Dendritic cell treated with granulocyte-macrophage colony-stimulating factor and Interleukin-4, amounts not matched to agents 40 ng/mL and 50 ng/mL, for 4 days (primary cell): ENCODE results near the gene PPARG.

Experiments
- H3K27ac Mint-ChIP-seq: one replicate; pipeline ENCODE4 v1.8.0; 2022; ENCODE audit warnings: mild to moderate bottlenecking, mixed read lengths
- H3K27me3 Mint-ChIP-seq: one replicate; pipeline ENCODE4 v1.8.0; 2022; ENCODE audit warnings: mild to moderate bottlenecking, mixed read lengths
- H3K36me3 Mint-ChIP-seq: one replicate; pipeline ENCODE4 v1.8.0; 2022; ENCODE audit warnings: low read depth, mixed read lengths
- H3K4me1 Mint-ChIP-seq: one replicate; pipeline ENCODE4 v1.8.0; 2022; ENCODE audit warnings: low read depth, mixed read lengths
- H3K4me3 Mint-ChIP-seq: one replicate; pipeline ENCODE4 v1.8.0; 2022; ENCODE audit warnings: mild to moderate bottlenecking, moderate library complexity, mixed read lengths
- H3K9me3 Mint-ChIP-seq: one replicate; pipeline ENCODE4 v1.8.0; 2022; ENCODE audit warnings: mixed read lengths
- intact Hi-C: fragments of 100-400 bp; cut with micrococcal nuclease; formaldehyde crosslinking; loops from one replicate; pipeline ENCODE4 v1.15.0; 2022

PPARG gene

GRCh38 chr3:12420393-12420792 lies 131.5 kb downstream of the PPARG start:
- intact Hi-C loops, result no loop called here
- Mint-ChIP-seq H3K36me3 (peaks cover 47% of the 10 kb centered on the region), H3K27me3 (no peaks in the 10 kb centered on the region), H3K4me1 (peaks cover 10% of the 10 kb centered on the region), H3K9me3 (no peaks in the 10 kb centered on the region), H3K4me3 (no peak overlapping the region), H3K27ac (no peak overlapping the region)

GRCh38 chr3:12421132-12421531 lies 132.3 kb downstream of the PPARG start:
- peaks cover 16% of the 10 kb centered on the region for H3K4me1 Mint-ChIP-seq
- no peak overlapping the region for H3K27ac Mint-ChIP-seq
- intact Hi-C loops, result no loop called here
- H3K27me3 Mint-ChIP-seq, result no peaks in the 10 kb centered on the region
- H3K36me3 Mint-ChIP-seq, result peaks cover 54% of the 10 kb centered on the region
- no peaks in the 10 kb centered on the region for H3K9me3 Mint-ChIP-seq
- no peak overlapping the region for H3K4me3 Mint-ChIP-seq

- Mint-ChIP-seq H3K27me3 (no peaks in the 10 kb centered on the region), H3K4me1 (peaks cover 25% of the 10 kb centered on the region), H3K4me3 (no peak overlapping the region), H3K9me3 (no peaks in the 10 kb centered on the region), H3K36me3 (peaks cover 59% of the 10 kb centered on the region), H3K27ac (no peak overlapping the region)
- intact Hi-C loops, result no loop called here
Observed at GRCh38 chr3:12423131-12423530, 134.3 kb downstream of the PPARG start.

- intact Hi-C loops, result no loop called here
- no peak overlapping the region for H3K27ac Mint-ChIP-seq
- H3K36me3 Mint-ChIP-seq, result peaks cover 68% of the 10 kb centered on the region
- H3K4me3 Mint-ChIP-seq, result no peak overlapping the region
- H3K4me1 Mint-ChIP-seq, result peaks cover 25% of the 10 kb centered on the region
- no peaks in the 10 kb centered on the region for H3K9me3 Mint-ChIP-seq
- H3K27me3 Mint-ChIP-seq, result no peaks in the 10 kb centered on the region
Observed at GRCh38 chr3:12423918-12424630, 135.2 kb downstream of the PPARG start.

GRCh38 chr3:12424635-12425319 lies 135.9 kb downstream of the PPARG start:
- H3K4me3 Mint-ChIP-seq, result no peak overlapping the region

GRCh38 chr3:12425850-12426579 lies 137.1 kb downstream of the PPARG start:
- H3K27me3 Mint-ChIP-seq, result no peaks in the 10 kb centered on the region
- peaks cover 73% of the 10 kb centered on the region for H3K36me3 Mint-ChIP-seq
- intact Hi-C loops, result no loop called here
- no peak overlapping the region for H3K4me3 Mint-ChIP-seq
- peak overlapping the region; percentile 40 for H3K27ac Mint-ChIP-seq
- no peaks in the 10 kb centered on the region for H3K9me3 Mint-ChIP-seq
- peaks cover 25% of the 10 kb centered on the region for H3K4me1 Mint-ChIP-seq

More at GRCh38 chr3:12424635-12425319, 135.9 kb downstream of the PPARG start:
- no peak overlapping the region for H3K27ac Mint-ChIP-seq
- no peaks in the 10 kb centered on the region for H3K9me3 Mint-ChIP-seq
- intact Hi-C loops, result no loop called here
- H3K36me3 Mint-ChIP-seq, result peaks cover 75% of the 10 kb centered on the region
- H3K4me1 Mint-ChIP-seq, result peaks cover 25% of the 10 kb centered on the region
- H3K27me3 Mint-ChIP-seq, result no peaks in the 10 kb centered on the region

GRCh38 chr3:12427551-12427950 lies 138.7 kb downstream of the PPARG start:
- Mint-ChIP-seq H3K27ac (no peak overlapping the region), H3K36me3 (peaks cover 61% of the 10 kb centered on the region), H3K4me1 (peaks cover 25% of the 10 kb centered on the region), H3K4me3 (no peak overlapping the region), H3K27me3 (no peaks in the 10 kb centered on the region), H3K9me3 (no peaks in the 10 kb centered on the region)
- intact Hi-C loops, result no loop called here

GRCh38 chr3:12428126-12428525 lies 139.3 kb downstream of the PPARG start:
- no peak overlapping the region for H3K27ac Mint-ChIP-seq
- intact Hi-C loops, result no loop called here
- peaks cover 25% of the 10 kb centered on the region for H3K4me1 Mint-ChIP-seq
- peaks cover 61% of the 10 kb centered on the region for H3K36me3 Mint-ChIP-seq
- H3K9me3 Mint-ChIP-seq, result no peaks in the 10 kb centered on the region
- H3K27me3 Mint-ChIP-seq, result no peaks in the 10 kb centered on the region
- no peak overlapping the region for H3K4me3 Mint-ChIP-seq

- H3K27ac Mint-ChIP-seq, result no peak overlapping the region
- peaks cover 66% of the 10 kb centered on the region for H3K36me3 Mint-ChIP-seq
- H3K27me3 Mint-ChIP-seq, result no peaks in the 10 kb centered on the region
- H3K4me1 Mint-ChIP-seq, result peaks cover 25% of the 10 kb centered on the region
- H3K9me3 Mint-ChIP-seq, result no peaks in the 10 kb centered on the region
- no peak overlapping the region for H3K4me3 Mint-ChIP-seq
- intact Hi-C loops, result no loop called here
Observed at GRCh38 chr3:12430086-12430485, 141.2 kb downstream of the PPARG start.

GRCh38 chr3:12433823-12434222 lies 145.0 kb downstream of the PPARG start:
- peaks cover 36% of the 10 kb centered on the region for H3K36me3 Mint-ChIP-seq
- H3K9me3 Mint-ChIP-seq, result no peaks in the 10 kb centered on the region
- H3K27me3 Mint-ChIP-seq, result no peaks in the 10 kb centered on the region
- intact Hi-C loops, result no loop called here
- H3K4me1 Mint-ChIP-seq, result no peaks in the 10 kb centered on the region
- no peak overlapping the region for H3K27ac Mint-ChIP-seq
- no peak overlapping the region for H3K4me3 Mint-ChIP-seq

- H3K4me3 Mint-ChIP-seq, result no peak overlapping the region
- no peaks in the 10 kb centered on the region for H3K4me1 Mint-ChIP-seq
- no peak overlapping the region for H3K27ac Mint-ChIP-seq
- peaks cover 2% of the 10 kb centered on the region for H3K27me3 Mint-ChIP-seq
- intact Hi-C loops, result no loop called here
- H3K36me3 Mint-ChIP-seq, result peaks cover 20% of the 10 kb centered on the region
- H3K9me3 Mint-ChIP-seq, result no peaks in the 10 kb centered on the region
Observed at GRCh38 chr3:12436514-12437220, 147.8 kb downstream of the PPARG start.

GRCh38 chr3:12437221-12437605 lies 148.3 kb downstream of the PPARG start:
- intact Hi-C loops, result no loop called here
- Mint-ChIP-seq H3K4me1 (no peaks in the 10 kb centered on the region), H3K9me3 (no peaks in the 10 kb centered on the region), H3K4me3 (no peak overlapping the region), H3K27me3 (peaks cover 3% of the 10 kb centered on the region), H3K27ac (no peak overlapping the region), H3K36me3 (peaks cover 20% of the 10 kb centered on the region)

GRCh38 chr3:12437861-12438260 lies 149.0 kb downstream of the PPARG start:
- H3K4me1 Mint-ChIP-seq, result peaks cover under 1% of the 10 kb centered on the region
- peaks cover 20% of the 10 kb centered on the region for H3K36me3 Mint-ChIP-seq
- no peak overlapping the region for H3K27ac Mint-ChIP-seq
- H3K9me3 Mint-ChIP-seq, result no peaks in the 10 kb centered on the region
- peaks cover 7% of the 10 kb centered on the region for H3K27me3 Mint-ChIP-seq
- intact Hi-C loops, result no loop called here
- no peak overlapping the region for H3K4me3 Mint-ChIP-seq

GRCh38 chr3:12438318-12438717 lies 149.4 kb downstream of the PPARG start:
- Mint-ChIP-seq H3K27ac (no peak overlapping the region), H3K36me3 (peaks cover 19% of the 10 kb centered on the region), H3K4me3 (no peak overlapping the region), H3K4me1 (peaks cover 5% of the 10 kb centered on the region), H3K9me3 (no peaks in the 10 kb centered on the region), H3K27me3 (peaks cover 10% of the 10 kb centered on the region)
- intact Hi-C loops, result no loop called here
